NT2/D1 (cell line): ENCODE measurements around the gene FHIP1A.

Experiments
- SUZ12 ChIP-seq: IDR thresholded peaks from 2 replicates; pipeline ENCODE4 v1.6.1; 2011; ENCODE audit not compliant: insufficient read length, insufficient read depth; ENCODE audit errors: extremely low read depth
- YY1 ChIP-seq: IDR thresholded peaks from 2 replicates; pipeline ENCODE4 v1.6.1; 2011; ENCODE audit not compliant: insufficient read length, insufficient read depth
- ZNF274 ChIP-seq: IDR thresholded peaks from 2 replicates; pipeline ENCODE4 v1.6.1; 2011; ENCODE audit warnings: mild to moderate bottlenecking, low read depth, low read length

- no peak for TF ChIP-seq SUZ12
- no peak for TF ChIP-seq ZNF274
- TF ChIP-seq YY1, result no peak
These were observed 9.4 kb downstream of the FHIP1A start for GRCh38 chr4:151418385-151418784.
